ENCODE results near the gene FECH.

Gene FECH

DNA sequence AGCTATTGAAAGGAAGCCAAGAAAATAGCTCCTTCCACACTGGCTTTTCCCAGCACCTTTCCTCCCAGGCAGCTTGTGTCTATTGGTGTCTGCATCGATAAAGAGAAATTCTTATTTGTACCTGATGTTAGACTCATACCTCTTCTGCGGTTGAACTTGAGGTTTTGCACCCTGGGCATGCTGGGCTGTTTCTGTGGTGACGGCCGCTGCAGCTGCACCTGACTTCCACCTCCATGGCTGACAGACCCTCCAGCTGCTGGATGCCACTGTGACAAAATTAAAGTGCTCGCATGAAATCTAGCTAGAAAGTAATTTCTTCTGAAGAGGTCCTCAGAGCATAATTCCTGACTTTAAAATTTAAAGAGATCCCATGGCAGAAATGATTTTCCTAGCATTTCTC lies 6.6 kb downstream of the FECH start:
- DNase-seq (ENCODE audit: low read depth): no peak

DNA sequence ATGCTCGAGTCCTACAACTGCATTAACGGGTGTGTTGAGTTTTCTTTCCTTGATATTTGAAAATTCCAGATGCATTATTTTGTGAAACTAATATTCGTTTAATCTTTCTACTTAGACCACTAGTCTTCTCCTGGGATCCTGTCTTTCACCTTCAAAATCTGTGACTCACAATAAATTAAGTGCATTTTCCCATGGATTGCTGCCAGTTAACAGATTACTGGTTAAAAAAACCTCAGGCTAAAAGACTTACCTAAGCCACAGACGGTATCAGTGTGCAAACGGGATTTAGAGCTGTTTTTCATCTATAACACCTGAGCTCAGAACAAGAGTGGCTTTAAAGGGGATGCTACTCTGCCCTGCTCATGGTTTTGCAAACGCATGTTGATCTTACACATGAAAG lies 10.2 kb downstream of the FECH start:
- no peak for DNase-seq (ENCODE audit: low read depth)

DNA sequence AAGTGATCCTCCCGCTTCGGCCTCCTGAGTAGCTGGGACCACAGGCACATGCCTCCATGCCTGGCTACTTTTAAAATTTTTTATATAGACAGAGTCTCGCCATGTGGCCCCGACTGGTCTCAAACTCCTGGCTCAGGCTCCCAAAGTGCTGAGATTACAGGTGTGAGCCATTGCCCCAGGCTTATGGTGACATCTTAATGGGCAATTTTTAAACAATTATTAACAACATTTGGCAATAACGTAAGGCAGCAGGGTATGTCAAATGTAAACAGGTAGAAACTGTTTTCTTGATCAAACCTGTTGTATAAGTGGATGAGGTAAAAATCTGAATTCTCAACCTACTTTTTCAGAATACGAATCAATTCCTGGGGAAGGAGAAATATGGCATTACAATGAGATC lies 11.0 kb downstream of the FECH start:
- DNase-seq (ENCODE audit: low read depth): no peak

DNA sequence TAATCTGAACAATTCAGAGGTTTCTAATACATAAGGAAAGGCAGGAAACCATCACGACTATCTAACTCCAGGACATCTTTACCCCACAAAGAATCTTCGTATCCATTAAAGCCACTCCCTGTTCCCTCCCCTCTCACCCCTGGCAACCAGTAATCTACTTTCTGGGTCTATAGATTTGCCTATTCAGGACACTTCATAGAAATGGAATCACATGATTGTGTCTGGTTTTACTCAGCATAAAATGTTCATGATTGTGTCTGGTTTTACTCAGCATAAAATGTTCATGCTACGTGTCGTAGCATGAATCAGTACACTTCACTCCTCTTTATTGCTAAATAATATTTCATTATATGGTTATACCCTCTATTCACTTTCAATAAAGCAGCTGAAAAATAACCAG lies 11.6 kb downstream of the FECH start:
- DNase-seq (ENCODE audit: low read depth): peak; percentile 14

DNA sequence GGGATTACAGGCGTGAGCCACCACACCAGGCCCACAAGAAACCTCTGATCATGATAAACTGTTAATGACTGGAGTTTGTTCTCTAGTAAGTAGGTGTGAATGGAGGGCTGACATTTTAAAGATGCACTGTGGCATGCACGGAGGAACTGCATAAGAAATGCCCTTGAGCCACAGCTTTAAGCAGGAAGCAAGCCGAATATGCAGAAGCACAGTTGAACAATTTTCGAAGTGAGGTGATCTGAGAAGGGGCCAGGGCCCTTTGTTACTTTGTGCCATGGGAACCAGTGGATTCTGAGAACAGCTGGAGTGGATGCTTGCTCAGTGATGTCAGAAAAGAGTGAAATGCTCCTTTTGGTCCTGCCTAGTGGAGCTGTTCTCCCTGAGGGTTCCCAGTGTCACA lies 16.3 kb downstream of the FECH start:
- no peak for DNase-seq (ENCODE audit: low read depth)

DNA sequence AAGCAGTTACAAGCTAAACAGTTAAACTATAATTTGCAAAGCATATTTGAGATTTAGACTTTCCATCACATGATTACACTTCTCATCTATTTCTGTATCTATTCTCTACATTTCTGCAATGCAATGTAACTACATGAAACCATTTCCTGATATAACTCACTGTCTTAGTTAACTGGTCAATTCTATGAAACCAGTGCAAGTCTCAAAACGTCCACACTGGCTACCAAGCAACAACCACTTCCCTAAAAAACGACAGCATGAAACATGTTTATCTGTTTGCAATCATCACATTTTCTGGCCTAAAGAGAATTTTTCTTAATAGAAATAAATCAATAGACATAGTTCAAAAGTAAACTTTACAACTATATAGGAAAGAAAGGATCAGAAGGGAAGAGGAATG lies 17.4 kb downstream of the FECH start:
- no peak for DNase-seq (ENCODE audit: low read depth)

DNA sequence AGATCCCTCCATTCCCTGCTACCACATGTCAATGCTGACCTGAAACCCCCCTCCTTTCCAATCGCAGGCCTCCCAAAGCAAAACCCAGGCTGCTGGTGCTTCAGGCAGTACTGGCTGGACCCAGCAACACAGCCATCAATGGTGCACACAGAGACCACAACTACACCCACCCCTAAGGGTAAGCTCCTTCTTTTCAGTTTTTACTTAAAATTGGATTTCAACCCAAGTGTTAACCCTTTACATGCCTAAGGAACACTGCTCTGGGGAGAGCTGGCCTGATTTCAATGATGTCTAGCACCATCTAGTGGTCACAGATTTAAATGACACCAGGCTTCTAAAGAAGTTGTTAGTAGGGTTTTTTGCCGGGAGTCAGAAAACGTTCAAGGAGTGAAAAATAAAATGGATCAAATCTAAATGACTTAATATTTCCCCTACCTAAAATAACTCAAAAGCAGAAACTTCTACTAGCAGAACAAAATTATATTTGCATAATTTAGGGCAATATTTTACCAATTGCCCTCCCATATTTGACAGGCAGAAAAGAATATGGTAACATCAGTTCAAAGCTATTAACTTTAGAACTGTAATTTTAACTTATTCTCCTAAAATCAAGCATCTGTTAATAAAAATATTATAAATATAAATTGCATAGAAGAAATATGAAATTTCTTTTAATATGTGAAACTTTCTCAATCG lies 24.6 kb downstream of the FECH start:
- DNase-seq (ENCODE audit: low read depth): peak; percentile 56

DNA sequence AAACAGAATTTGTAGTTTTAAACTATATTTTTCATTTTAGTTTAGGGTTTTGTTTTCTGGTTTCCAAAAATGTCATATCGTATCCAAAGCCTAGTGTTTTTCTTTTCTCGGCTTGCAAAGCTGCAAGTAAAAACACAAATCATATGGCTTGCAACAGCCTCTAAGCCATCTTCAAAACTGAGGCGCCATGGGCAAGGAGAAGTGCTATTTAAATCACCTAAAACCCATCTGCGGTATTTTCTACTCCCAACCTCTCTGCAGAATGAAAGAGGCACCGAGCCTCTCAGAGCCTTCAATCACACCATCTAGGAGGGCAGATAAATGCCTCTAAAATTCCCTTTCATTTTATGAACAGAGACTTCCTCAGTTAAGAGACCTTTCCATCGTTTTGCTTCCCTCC lies 25.2 kb downstream of the FECH start:
- no peak for DNase-seq (ENCODE audit: low read depth)

DNA sequence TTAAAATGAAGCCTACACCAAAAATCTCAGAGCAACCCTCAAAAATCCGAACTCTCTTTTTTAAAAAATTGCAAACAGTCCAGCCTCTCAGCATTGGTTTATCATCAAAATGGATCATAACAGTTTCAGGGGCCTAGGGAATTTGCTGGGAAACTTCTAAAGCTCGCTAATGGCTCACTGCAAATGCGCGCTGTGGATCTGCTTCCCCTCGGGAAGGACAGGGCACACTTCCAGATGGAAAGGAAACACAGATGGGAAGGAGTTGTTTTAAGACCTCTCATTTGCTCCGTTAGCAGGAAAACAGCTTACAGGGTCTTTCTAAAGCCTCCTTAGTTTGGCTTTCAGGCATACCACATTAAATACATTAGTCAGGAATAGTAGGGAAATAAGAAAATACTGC lies 27.2 kb downstream of the FECH start:
- no peak for DNase-seq (ENCODE audit: low read depth)

DNA sequence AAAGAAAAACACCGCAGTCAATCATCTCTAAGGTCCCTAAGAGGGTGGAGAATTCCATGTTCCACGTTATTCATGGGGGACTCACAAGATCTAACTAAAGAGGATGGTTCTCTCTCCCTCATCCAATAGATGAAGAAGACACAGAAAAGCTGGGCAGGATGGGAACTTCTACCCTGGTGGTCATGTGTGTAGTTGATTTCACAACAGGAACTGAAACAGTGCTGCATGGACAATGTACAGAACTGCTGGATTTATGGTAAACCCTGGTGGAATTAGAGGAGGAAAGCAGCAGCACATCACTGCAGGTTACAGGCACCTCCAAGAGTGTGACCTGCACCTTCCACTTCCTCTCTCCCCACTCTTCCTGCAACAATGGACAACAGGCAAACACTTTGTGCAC lies 31.4 kb downstream of the FECH start:
- no peak for DNase-seq (ENCODE audit: low read depth)

DNA sequence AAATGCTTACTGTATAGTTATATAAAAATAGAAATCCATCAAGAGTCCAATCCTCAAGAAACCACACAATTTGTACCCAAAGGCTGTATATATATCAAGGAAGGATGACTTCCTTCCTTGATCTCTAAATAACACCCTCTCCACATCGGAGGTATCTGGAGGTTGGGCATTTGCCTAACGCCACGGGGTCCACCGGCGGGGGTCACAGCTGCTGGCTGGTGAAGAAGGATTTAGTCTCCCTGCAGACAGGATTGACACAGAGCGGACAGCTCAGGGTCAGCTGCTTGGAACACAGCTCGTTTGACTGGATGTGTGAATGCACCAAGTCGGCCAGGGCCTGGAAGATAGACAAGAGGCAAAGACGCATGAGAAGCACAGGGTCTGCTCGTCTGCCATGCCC lies 36.0 kb downstream of the FECH start:
- DNase-seq (ENCODE audit: low read depth): no peak

DNA sequence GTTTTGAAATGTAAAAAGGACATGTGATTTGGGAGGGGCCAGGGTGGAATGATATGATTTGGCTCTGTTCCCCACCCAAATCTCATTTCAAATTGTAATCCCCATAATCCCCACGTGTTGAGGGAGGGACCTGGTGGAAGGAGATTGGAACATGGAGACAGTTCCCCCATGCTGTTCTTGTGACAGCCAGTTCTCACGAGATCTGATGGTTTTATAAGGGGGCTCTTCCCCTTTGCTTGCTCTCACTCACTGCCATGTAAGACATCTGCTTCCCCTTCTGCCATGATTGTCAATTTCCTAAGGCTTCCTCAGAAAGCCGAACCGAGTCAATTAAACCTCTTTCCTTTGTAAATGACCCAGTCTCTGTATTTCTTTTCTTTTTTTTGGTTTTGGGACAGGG lies 39.2 kb downstream of the FECH start:
- no peak for DNase-seq (ENCODE audit: low read depth)

DNA sequence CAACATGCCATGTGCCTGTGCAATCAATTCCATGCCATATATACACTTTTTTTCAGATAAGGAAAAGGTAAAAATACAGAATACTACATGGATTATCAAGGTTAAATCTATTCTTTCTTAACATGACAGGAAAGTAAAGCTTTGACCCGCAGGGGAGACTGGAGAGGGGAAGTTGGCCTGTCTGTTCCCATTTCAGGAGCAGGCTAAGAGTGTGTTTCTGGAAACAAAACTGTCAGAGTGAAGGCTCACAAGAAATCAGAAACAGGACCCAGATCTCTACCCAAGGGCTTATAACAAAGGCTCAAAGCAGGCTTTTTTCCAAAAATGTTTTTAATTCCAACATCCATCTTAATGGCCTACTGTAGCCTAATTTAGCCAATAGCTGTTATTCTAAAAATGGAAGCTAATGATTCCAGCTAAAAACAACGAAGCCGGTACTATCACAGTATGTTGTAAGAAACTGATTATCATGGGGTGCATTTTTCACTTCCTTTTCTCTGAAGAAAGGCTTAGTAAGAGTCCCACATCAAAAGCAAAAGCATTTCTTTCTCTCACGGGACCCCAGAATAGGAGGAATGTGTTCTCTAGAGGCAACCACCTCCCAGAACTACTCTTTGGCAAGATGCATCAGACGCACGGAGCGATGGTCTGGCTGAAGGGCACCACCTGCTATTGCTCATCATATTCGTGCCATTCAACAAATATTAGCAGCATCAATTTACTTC lies 41.4 kb downstream of the FECH start:
- no peak for DNase-seq (ENCODE audit: low read depth)

DNA sequence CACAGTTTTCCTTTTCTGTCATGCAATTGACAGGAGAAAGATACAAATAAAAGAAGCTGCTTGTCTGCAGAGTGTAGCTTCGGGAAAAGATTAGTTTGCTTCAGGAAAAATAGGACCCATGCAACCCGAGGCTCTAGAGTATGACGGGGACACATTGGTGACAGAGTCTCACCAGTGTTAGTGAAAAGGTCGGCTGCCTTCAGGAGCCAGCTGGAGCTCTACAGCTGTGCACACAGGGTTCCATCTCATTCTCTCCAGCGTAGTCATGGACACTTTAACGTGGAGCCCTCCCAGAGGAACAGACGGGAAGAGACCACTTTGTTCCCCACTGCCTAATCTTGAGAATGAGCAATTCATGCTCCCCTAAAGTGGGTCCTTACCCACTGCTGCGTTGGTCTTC lies 42.9 kb downstream of the FECH start:
- no peak for DNase-seq (ENCODE audit: low read depth)

DNA sequence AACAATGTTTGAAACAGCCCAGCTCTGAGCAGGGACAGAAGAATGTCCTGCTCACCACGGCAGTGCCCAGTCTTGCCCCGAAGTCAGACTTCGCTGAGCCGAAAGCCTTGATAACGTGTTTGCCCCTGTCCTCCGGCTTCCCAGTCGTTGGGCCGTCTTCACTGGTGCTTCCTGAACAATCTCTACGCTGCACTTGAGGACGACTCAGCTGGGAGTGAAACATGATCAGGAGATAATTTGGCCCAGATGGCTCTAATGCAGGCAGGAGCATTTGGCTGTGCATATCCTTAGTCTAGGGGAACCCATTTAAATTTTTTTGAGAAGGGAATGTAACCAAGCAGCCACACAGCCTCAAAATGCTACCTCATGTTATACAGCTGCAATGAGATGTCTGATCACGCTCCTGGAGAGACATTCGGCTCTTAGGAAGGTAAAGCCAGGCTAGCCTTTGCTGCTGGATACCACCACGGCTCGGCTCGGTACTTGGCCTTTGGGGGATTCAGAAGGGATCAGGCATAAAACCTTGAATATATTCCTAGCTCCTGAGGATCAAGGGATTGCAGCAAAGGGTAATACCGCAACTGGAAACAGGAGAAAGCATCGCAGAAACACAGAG lies 43.6 kb downstream of the FECH start:
- DNase-seq (ENCODE audit: low read depth): no peak

DNA sequence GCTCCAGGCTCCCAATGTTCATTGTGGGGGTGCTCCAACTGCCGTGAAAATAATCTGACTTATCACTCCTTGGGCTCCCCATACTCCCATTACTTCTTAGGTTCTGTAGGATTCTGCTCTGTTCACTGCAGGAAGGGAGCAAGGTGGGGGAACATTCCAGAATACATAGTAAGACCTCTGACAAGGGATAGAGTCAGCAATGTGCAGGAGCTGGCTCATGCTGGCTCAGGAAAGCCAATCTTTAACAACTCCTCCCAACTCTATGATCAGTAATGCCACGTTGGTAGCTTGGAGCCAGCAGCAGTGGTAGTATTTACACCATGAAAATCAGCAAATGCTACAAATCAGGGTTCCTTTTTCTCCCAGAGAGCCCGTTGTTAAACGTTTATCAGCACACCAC lies 44.4 kb downstream of the FECH start:
- peak; percentile 35 for DNase-seq (ENCODE audit: low read depth)

DNA sequence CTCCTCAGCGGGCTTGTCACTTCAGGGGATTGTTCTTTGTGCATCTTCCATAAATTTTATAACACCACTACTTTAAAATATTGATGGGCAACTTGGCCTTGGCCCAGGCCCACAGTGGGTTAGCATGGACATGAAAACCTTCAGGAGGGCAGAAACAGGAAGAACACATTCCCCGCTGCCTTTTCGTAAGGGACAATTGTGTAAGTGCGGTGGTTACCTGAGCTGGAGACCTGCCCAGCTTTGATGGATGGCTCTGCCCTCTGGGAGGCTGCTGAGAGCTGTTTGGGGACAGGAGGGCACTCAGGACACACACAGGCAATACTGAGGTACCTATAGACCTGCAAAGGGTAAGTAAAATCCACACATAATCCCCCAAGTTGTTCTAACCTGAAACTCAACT lies 46.8 kb downstream of the FECH start:
- DNase-seq (ENCODE audit: low read depth): no peak

DNA sequence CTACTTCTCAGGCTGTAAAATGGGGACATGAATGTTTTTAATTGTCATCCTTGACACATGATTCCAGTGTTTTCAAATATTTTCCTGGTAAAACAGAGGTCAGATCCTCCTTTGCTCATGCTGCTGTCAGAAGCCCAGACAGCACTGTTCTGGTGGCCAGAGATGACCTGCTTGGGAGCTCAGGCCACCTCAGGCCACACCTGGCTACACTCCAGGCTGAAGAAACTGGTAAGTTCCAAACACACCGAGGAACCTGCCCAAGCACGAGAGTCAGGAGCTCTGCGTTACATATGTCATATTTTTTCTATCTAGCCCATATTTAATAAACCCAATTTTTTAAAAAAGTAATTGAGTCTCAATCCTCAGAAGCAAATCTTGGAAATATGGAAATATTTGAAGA lies 47.9 kb downstream of the FECH start:
- DNase-seq (ENCODE audit: low read depth): no peak

DNA sequence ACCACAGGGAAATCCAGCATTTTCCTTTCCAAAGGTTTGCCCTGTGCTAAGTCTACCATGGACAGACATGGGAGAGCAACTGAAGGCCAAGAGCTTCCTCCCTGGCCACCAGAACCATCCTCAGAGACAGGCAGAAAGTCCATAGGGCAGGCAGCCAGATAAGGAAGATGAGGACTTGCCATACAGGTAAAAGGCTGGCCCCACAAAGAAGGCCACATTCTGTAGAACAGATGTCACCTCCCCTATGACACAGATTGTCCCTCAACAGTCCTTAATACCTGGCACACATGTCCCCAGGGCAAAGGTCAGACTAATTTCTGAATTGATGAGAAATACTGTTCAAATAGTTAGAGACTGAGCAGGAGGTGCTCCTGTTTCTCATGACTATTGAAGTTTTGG lies 52.0 kb downstream of the FECH start:
- DNase-seq (ENCODE audit: low read depth): no peak

DNA sequence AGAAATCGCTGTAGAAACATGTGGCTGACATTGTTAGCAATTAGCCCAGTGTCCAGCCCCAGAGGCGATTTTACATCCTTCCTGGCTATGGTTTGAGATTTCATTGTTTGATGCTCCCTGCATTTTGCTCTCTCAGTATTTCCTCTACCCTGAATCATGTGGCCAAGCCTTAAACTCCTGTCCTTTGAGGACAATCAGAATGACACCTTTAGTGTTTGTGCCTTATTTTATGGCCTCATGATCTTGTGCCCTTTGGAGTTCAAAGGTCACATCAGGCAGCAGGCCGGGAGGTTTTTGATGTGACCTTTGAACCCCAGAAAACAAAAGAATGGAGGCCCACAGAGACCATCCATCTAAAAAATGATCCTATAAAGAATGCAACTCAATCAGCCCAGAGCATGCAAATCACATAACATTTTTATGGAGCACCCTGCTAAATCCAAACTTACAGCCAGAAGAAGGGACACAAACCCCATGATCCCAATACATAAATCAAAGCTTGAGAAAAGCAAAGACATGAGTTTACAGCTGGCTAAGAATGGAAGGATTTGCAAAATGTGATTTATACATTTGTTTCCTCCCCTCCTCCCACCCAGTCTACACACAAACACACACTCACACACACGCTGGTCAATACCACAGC lies 52.5 kb downstream of the FECH start:
- no peak for DNase-seq (ENCODE audit: low read depth)

DNA sequence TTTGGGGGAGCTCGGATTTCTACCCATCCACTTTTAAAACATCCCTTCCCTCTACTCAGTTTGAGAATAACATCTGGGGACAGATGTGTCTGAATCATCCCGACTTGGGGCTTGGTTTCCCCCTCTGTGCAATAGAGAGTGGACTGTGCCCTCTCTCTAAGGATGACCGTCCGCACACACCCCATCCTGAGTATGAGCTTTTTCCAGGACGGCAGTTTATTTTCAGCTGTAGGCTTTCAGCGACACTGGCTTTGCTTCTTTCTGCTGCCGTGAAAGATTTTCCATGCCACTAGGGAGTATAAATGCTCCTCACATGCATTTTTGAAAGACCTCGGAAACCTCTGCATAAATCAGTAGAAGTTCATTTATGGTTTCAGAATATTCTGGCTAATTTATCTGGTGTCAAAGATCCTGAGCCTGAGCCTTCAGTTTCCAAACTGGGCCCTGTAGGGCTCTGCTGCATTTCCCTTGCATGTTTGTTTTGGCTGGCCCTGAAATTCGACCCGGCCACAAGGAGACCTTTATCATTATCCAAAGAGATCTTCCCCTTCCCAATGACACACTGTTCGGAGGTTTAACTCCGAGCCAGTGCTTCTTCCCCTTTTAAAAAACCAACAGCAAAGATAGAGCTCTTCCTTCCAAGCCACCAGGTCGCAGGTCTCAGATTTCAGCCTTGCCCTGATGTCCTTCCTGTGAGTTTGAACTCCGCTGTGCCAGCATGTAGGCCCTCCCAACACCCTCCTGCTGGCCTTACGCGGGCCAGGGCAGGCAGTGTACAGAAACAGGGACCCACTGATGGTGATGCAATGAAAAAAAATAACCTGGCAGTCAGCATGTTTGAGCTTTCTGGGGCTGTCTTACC lies 53.3 kb downstream of the FECH start:
- DNase-seq (ENCODE audit: low read depth): no peak

DNA sequence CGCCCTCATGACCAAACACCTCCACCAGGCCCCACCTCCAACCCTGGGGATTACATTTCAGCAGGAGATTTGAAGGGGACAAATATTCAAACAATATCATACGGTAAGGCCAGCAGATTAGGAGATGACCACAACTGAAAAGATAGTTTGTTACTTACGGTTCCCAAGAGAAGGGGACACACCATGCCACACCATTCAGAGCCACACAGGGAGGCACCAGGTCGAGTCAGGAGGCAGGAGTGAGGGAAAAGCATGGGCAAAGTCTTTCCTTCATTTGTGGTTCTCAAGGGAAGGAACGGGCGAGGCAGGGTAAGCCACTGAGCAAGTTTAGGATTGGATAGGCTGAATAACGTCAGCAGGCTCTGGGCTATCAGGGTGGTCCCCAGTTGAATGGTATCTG lies 57.4 kb downstream of the FECH start:
- DNase-seq (ENCODE audit: low read depth): no peak
